Activated naive CD8-positive, alpha-beta T cell treated with anti-CD3 and anti-CD28 coated beads, Interleukin-2, amount 50 U/mL, for 24 hours (primary cell): Measurements from ENCODE around the gene GSKIP.
A peak's percentile ranks its signal among the peaks of the same experiment; 100 is the strongest.

Experiments used
- ATAC-seq: fragments of 150-1000 bp; cut with Tn5 transposase; one replicate; pipeline ENCODE4 v1.10.0; 2021
- DNase-seq: peaks from one replicate; pipeline ENCODE4 v3.0.0; 2021
- H3K27ac Mint-ChIP-seq: one replicate; pipeline ENCODE4 v1.8.0; 2021; ENCODE audit warnings: mild to moderate bottlenecking, mixed read lengths
- H3K27me3 Mint-ChIP-seq: one replicate; pipeline ENCODE4 v1.8.0; 2021; ENCODE audit warnings: mixed read lengths
- H3K36me3 Mint-ChIP-seq: one replicate; pipeline ENCODE4 v1.8.0; 2021; ENCODE audit warnings: low read depth, mixed read lengths
- H3K4me1 Mint-ChIP-seq: one replicate; pipeline ENCODE4 v1.8.0; 2021; ENCODE audit warnings: mixed read lengths
- H3K4me3 Mint-ChIP-seq: one replicate; pipeline ENCODE4 v1.8.0; 2021; ENCODE audit warnings: mild to moderate bottlenecking, moderate library complexity, mixed read lengths
- H3K9me3 Mint-ChIP-seq: one replicate; pipeline ENCODE4 v1.8.0; 2021; ENCODE audit warnings: mixed read lengths

Gene GSKIP

GRCh38 chr14:96362071-96362964 lies 1.0 kb upstream of the GSKIP start:
- peaks cover 60% of the 10 kb centered on the region for H3K4me1 Mint-ChIP-seq
- no peaks in the 10 kb centered on the region for H3K9me3 Mint-ChIP-seq
- ATAC-seq (peak; percentile 38), DNase-seq (peak; percentile 34)
- H3K27ac Mint-ChIP-seq = peak overlapping the region; percentile 99
- peak overlapping the region; percentile 87 for H3K4me3 Mint-ChIP-seq
- H3K36me3 Mint-ChIP-seq = peaks cover 9% of the 10 kb centered on the region
- H3K27me3 Mint-ChIP-seq = no peaks in the 10 kb centered on the region

GRCh38 chr14:96363751-96364336 lies 518 bp downstream of the GSKIP start:
- peak overlapping the region; percentile 32 for H3K27ac Mint-ChIP-seq
- H3K4me1 Mint-ChIP-seq = peaks cover 54% of the 10 kb centered on the region
- peak; percentile 10 for ATAC-seq
- peak overlapping the region; percentile 87 for H3K4me3 Mint-ChIP-seq
- DNase-seq = peak; percentile 40
- H3K27me3 Mint-ChIP-seq = no peaks in the 10 kb centered on the region
- peaks cover 14% of the 10 kb centered on the region for H3K36me3 Mint-ChIP-seq
- H3K9me3 Mint-ChIP-seq = no peaks in the 10 kb centered on the region

- no peak for DNase-seq
- no peak for ATAC-seq
- Mint-ChIP-seq H3K9me3 (no peaks in the 10 kb centered on the region), H3K27me3 (no peaks in the 10 kb centered on the region), H3K4me1 (peaks cover 46% of the 10 kb centered on the region), H3K4me3 (peak overlapping the region; percentile 87), H3K27ac (peak overlapping the region; percentile 32), H3K36me3 (peaks cover 20% of the 10 kb centered on the region)
Observed at GRCh38 chr14:96364962-96365361, 1.6 kb downstream of the GSKIP start.

- no peak overlapping the region for H3K27ac Mint-ChIP-seq
- ATAC-seq = no peak
- peaks cover 12% of the 10 kb centered on the region for H3K36me3 Mint-ChIP-seq
- no peak for DNase-seq
- H3K4me1 Mint-ChIP-seq = peaks cover 24% of the 10 kb centered on the region
- H3K9me3 Mint-ChIP-seq = no peaks in the 10 kb centered on the region
- H3K27me3 Mint-ChIP-seq = no peaks in the 10 kb centered on the region
- no peak overlapping the region for H3K4me3 Mint-ChIP-seq
Observed at GRCh38 chr14:96368534-96368933, 5.2 kb downstream of the GSKIP start.

GRCh38 chr14:96370528-96370927 lies 7.2 kb downstream of the GSKIP start:
- Mint-ChIP-seq H3K9me3 (no peaks in the 10 kb centered on the region), H3K4me3 (no peak overlapping the region), H3K27me3 (no peaks in the 10 kb centered on the region), H3K36me3 (peaks cover 16% of the 10 kb centered on the region), H3K27ac (no peak overlapping the region), H3K4me1 (peaks cover 8% of the 10 kb centered on the region)
- DNase-seq (no peak), ATAC-seq (no peak)

DNA sequence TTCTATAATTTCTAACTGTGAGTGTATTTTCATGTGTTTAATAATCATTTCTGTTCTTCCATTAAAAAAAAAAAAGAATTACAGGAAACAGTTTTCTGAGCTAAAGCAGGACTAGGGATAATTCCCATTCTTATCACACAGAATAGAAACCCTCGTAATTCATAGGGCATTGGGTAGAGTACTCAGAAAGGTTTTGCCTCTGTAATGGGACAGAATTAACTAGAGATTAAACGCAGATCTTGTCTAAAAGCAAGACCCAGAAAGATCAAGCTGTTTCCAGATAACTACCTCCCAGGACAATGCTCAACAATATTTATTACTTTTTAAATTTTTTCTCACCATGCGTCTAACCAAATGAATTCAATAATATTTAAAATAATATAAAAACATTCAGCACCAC lies 10.2 kb downstream of the GSKIP start:
- ATAC-seq (no peak), DNase-seq (no peak)
- Mint-ChIP-seq H3K36me3 (peaks cover 16% of the 10 kb centered on the region), H3K27ac (no peak overlapping the region), H3K4me3 (no peak overlapping the region), H3K9me3 (no peaks in the 10 kb centered on the region), H3K4me1 (peaks cover 1% of the 10 kb centered on the region), H3K27me3 (no peaks in the 10 kb centered on the region)

- no peak for ATAC-seq
- H3K36me3 Mint-ChIP-seq = peaks cover 6% of the 10 kb centered on the region
- no peak for DNase-seq
- H3K9me3 Mint-ChIP-seq = no peaks in the 10 kb centered on the region
- H3K4me1 Mint-ChIP-seq = peaks cover 2% of the 10 kb centered on the region
- no peak overlapping the region for H3K27ac Mint-ChIP-seq
- H3K4me3 Mint-ChIP-seq = no peak overlapping the region
- no peaks in the 10 kb centered on the region for H3K27me3 Mint-ChIP-seq
Observed at GRCh38 chr14:96376093-96376492, 12.8 kb downstream of the GSKIP start.

- Mint-ChIP-seq H3K4me3 (no peak overlapping the region), H3K9me3 (no peaks in the 10 kb centered on the region), H3K4me1 (peaks cover 2% of the 10 kb centered on the region), H3K27ac (no peak overlapping the region), H3K27me3 (no peaks in the 10 kb centered on the region), H3K36me3 (peaks cover 16% of the 10 kb centered on the region)
- ATAC-seq (no peak), DNase-seq (no peak)
Observed at GRCh38 chr14:96380735-96381134, 17.4 kb downstream of the GSKIP start.

DNA sequence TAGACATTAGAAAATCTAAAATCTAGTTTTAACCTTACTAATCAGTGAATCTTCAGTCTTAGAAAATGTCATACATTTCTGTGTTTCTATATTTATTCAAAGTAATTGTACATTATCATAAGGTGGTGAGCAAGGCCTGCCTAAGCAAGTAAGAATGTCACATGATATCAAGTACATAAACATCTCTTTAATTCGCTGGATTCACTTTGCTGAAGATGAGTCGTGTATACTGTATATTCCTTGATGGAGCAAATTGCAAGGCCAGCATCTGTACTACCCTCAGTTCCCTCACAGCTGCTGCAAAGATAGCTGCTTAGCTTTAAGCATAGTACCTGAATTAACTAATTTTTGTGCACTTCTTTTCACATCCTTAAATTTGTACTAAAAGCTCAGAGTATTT lies 20.1 kb downstream of the GSKIP start:
- Mint-ChIP-seq H3K9me3 (no peaks in the 10 kb centered on the region), H3K36me3 (peaks cover 13% of the 10 kb centered on the region)
- ATAC-seq = no peak

GRCh38 chr14:96384053-96384452 lies 20.7 kb downstream of the GSKIP start:
- no peak for DNase-seq
- no peak overlapping the region for H3K4me3 Mint-ChIP-seq
- no peak for ATAC-seq
- no peaks in the 10 kb centered on the region for H3K9me3 Mint-ChIP-seq
- H3K27ac Mint-ChIP-seq = no peak overlapping the region
- H3K4me1 Mint-ChIP-seq = peaks cover 2% of the 10 kb centered on the region
- H3K27me3 Mint-ChIP-seq = no peaks in the 10 kb centered on the region
- peaks cover 13% of the 10 kb centered on the region for H3K36me3 Mint-ChIP-seq

More for the DNA sequence above, 20.1 kb downstream of the GSKIP start:
- H3K27me3 Mint-ChIP-seq = no peaks in the 10 kb centered on the region
- no peak overlapping the region for H3K4me3 Mint-ChIP-seq
- H3K4me1 Mint-ChIP-seq = peaks cover 2% of the 10 kb centered on the region
- H3K27ac Mint-ChIP-seq = no peak overlapping the region
- no peak for DNase-seq

DNA sequence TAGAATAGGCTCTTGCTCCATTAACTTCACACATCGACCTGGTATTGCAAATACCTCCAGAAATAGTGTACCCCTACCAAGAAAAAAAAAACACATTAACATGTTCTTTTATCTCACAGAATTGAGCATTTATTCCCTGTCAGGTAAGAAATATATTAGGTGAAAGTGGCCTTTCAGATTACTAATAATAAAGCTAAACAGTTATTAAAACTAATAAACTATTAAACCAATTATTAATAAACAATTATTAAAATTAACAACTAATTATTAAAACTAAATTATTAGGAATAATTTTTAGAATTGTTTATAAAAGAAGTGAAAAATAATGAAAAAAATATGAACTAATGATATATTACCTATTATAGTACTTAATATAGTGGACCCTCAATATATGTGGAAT lies 21.4 kb downstream of the GSKIP start:
- Mint-ChIP-seq H3K36me3 (peaks cover 13% of the 10 kb centered on the region), H3K4me1 (peaks cover 2% of the 10 kb centered on the region), H3K27ac (no peak overlapping the region), H3K4me3 (no peak overlapping the region), H3K27me3 (no peaks in the 10 kb centered on the region), H3K9me3 (no peaks in the 10 kb centered on the region)
- ATAC-seq = no peak
- DNase-seq = no peak

DNA sequence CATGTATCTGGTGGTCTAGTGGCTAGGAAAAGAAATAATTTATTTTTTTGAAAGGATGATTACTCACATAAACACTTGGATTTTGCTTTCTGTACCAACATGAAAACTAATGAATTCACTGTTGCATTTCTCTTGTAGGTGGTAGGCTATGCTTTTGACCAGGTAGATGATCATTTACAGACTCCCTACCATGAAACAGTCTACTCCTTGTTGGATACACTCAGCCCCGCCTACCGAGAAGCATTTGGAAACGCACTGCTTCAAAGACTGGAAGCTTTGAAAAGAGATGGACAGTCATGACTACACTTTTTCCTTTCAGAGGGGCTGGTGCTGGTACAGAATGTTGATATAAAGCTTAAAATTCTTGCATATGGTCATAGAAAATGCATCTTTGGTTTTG lies 22.1 kb downstream of the GSKIP start:
- no peak overlapping the region for H3K4me3 Mint-ChIP-seq
- no peaks in the 10 kb centered on the region for H3K9me3 Mint-ChIP-seq
- H3K4me1 Mint-ChIP-seq = peaks cover 2% of the 10 kb centered on the region
- H3K27ac Mint-ChIP-seq = no peak overlapping the region
- DNase-seq (no peak), ATAC-seq (no peak)
- peaks cover 13% of the 10 kb centered on the region for H3K36me3 Mint-ChIP-seq
- H3K27me3 Mint-ChIP-seq = no peaks in the 10 kb centered on the region

DNA sequence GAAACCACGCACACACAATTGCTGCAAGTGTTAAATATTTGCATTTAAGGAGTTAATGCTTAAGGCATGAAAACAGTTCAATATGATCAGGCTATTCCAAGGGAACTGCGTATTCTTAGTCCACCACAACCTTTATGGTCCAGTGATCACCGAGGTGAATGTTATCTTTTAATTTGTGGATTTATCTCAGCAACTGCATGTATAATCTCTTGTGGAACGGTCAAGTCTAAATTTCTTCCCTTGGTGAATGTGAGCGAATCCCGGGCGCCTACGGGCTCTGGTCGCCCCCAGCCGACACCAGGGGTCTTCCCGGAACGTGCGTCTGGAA lies 27.6 kb downstream of the GSKIP start:
- Mint-ChIP-seq H3K4me1 (peaks cover 11% of the 10 kb centered on the region), H3K36me3 (no peaks in the 10 kb centered on the region), H3K27ac (peak overlapping the region; percentile 88), H3K9me3 (no peaks in the 10 kb centered on the region), H3K27me3 (peaks cover 6% of the 10 kb centered on the region), H3K4me3 (peak overlapping the region; percentile 86)
- ATAC-seq (no peak), DNase-seq (no peak)

DNA sequence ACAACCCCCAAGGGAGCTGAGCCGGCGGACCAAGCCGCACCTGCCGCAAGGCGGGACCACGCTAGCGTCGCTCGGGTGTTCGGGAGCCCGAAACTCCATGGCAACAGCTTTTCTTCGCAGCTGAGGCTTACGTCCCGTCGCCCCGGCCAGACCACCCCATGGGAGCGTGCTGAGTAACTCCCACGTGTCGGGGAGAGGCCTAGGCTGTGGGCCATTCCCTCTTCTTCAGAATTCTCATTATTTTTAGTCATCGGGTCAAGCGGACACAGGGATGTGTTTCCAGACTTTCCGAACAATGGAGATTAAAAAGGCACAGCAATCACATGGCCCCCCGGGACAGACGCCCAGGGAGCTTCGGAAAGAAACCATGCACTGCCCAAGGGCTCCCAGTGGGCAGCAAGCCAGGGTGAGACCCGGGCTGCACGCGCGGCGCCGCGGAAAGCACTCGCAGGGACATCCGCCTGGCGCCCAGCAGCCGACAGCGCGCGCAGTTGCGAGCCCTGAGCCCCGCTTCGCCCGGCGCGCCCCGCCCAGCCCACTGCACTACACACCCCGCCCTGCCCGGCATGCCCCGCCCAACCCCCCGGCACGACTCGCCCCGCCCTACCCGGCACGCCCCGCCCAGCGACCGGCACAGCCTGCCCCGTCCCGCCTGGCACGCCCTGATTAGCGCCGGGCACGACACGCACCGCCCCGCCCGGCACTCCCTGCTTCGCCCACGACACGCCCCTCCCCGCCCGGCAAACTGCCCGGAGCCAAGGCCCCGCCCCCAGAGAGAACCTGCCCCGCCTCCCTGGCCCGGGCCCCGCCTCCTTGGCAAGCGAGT lies 28.2 kb downstream of the GSKIP start:
- DNase-seq (peak; percentile 100), ATAC-seq (peak; percentile 95)
- Mint-ChIP-seq H3K9me3 (no peaks in the 10 kb centered on the region), H3K27me3 (peaks cover 6% of the 10 kb centered on the region), H3K4me3 (peak overlapping the region; percentile 86), H3K36me3 (no peaks in the 10 kb centered on the region), H3K4me1 (peaks cover 11% of the 10 kb centered on the region), H3K27ac (peak overlapping the region; percentile 88)
